NCI-H1417 treated with DMSO at 0.1 percent for 48 hours (cell line): Measurements from ENCODE around the gene CBLN3.
"Not testable (repeated sequence)": the region's sequence is repeated elsewhere in the genome, so short reads cannot be mapped to it uniquely, and the experiment has no call there.

Experiments used
- DNase-seq: peaks from one replicate; lab custom pipeline; 2025; lab: John Stamatoyannopoulos, UW

CBLN3 gene

DNA sequence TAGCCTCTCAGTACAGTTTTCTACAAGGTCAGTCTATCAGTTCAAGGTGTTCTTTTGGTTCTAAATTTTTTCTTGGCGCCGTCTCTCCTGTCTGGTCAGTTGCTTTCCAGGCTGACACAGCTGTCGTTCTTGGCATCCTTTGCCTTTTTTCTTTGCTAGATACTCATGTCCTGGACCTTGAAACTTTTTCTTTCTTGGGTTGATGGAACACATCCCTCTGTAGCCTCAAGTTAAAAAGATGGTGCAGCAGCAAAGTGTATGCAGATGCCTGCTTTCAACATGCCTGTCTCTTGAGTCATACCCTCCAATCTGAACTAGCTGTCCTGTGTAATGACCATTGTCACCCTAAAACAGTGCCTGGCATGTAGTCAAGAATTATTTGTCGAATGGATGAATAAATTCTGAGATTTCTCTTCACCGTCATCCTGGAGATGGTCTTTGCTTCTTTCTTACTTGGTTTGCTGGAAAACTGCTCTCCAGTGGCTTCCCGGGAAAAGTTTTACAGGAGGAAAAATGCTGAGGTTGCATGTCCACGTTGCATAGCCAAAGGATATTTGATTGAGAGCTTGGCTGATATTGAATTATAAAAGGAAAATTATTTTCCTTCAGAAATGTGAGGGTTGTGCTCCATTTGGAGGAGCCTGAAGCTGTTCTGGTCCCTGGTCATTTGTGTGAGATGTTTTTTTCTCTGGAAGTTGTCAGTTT, 26.0 kb downstream of the CBLN3 start:
- no peak for DNase-seq

DNA sequence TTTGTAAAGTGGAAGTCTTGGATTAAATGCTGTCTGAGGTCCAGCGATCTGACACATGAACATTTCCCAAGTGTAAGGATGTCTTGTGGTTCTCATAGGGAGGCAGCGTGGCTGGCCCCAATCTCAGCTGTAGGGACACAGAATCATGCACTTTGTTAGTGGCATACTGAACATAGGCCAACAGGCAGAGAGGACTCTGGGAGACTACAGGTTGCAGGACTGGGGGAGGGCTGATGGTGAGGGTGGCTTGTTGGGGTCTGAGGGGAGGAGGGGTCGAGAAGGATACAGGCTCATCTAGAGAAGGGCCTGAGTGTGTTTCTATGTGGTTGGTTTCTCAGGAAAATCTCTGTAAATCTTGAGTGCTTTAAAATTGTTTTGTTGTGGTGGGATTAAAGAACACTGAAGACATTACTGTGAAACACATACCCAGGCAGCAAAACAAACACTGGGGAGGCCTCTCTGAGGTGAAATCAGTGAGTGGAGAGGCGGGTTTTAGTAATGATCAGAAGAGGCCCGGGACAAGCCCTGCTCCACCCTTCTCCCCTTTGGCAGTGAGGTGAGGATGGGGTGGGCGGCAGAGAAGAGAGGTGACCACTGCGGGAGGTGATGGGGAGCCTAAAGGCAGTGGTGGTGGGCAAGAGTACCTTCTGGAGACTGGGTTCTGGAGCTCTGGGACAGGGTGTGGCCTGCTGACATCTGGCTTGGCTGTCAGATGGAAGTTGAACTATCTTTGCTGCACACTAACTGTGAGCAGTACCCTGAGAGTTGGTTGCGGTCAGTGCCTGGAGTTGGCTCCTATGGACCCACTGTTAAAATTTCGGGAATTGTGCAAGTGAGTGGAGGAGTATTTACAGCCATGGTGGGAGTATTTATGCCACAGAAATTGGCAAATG, 27.4 kb downstream of the CBLN3 start:
- no peak for DNase-seq

DNA sequence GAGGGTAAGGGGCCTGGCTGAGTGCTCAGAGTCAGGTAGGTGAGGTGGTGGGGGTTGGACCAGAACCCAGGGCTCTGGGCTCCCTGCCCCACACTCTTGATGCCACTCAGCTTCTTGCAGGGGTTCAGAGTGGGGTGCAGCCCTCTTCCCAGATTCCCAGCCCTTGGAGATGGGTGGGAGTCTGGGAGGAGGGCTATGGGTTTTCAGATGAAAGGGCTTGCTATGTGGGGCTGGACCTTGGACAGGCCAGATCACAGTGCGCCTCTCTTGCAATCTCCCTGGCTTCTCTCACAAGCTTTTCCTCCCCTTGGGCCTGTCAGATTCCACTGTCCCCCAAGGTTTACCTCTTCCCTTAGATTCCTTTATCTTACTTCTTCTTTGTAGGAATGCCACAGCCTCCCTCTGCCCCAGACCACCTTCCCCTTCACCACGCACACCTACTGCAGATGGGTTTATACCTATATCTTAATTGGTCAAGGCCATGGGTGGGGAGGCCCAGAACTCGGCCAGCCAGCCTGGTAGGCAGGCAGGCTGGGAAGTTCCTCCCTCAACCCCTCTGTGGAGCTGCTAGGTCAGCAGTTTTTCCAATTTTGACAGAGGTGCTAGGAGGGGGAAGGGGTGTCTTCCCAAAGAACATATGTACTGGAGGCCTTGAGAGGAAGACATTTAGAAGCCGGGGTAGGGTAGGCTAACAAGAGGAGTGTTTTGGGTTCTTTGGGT, 29.3 kb downstream of the CBLN3 start:
- no peak for DNase-seq

DNA sequence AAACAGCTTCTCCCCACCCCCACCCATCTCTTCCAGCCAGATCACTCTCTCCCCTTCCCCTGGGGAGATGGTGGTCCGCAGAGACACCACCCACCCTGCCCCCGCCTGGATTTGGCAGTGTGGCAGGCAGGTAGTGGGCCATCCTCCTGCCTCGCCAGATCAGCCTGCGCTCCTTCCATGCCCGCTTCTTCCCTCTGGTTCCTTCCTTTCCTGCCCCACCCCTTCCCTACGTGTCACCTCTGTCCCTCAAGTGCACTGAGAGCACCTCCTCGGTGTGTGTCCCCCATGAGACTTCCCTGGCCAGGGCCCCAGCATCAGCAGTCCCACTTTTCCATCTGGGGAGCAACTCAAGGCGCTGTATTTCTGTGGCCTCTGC, 30.0 kb downstream of the CBLN3 start:
- no peak for DNase-seq

DNA sequence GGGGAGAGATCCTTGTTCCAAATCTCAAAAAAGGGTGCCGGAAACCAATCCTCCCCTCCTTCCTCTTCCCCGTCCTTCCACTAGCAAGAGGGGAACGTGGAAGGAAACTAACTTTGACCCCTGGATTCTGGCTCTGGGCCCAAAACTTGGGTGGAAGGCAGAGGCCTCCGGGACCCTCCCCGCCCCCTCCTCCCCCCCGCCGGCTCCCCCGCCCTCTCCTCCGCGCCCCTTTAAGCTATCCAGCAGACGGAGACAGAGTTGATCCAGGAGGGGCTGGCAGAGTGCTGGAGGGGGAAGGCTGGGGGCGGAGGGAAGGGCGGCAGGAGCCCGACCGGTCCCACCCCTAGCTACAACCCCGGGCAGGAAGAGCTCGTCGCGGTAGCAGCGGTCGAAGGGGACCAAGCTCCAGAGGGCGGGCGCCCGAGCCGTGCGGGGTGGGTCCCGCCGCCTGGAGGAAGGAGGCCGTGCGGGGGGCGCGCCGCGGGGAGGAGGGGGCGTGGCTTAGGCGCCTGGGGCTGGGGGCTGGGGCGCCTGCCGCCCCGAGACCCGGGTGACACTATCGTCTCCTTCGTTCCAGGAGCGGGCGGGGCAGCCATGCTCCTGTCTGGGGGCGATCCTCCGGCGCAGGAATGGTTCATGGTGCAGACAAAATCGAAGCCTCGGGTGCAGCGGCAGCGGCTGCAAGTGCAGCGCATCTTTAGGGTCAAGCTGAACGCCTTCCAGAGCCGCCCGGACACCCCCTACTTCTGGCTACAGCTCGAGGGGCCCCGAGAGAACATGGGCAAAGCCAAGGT, 30.6 kb downstream of the CBLN3 start, which contains the start of gene NYNRIN:
Gene NYNRIN, plus strand, starts transcription at position 351 of the 794 bp plus-strand sequence. Its CDS starts 244 bp downstream, at position 595.
- DNase-seq, result no peak

DNA sequence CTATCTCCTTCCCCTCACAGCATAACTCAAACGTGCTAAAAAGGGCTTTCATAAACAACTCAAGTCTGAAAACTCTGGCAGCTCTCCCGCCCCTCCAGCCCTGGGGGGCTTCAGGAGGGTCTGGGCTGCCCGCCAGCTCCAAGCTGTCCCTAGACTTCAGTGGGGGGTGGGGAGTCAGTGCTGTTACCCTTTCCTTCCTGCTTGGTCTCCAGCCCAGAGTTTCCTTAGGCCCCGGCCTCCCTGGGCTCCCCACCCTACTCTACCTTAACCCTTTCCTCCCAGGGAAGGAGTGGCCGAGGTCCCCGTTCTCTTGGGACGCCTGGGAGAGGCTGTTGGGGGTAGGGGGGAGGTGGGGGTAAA, 31.2 kb downstream of the CBLN3 start:
- no peak for DNase-seq

DNA sequence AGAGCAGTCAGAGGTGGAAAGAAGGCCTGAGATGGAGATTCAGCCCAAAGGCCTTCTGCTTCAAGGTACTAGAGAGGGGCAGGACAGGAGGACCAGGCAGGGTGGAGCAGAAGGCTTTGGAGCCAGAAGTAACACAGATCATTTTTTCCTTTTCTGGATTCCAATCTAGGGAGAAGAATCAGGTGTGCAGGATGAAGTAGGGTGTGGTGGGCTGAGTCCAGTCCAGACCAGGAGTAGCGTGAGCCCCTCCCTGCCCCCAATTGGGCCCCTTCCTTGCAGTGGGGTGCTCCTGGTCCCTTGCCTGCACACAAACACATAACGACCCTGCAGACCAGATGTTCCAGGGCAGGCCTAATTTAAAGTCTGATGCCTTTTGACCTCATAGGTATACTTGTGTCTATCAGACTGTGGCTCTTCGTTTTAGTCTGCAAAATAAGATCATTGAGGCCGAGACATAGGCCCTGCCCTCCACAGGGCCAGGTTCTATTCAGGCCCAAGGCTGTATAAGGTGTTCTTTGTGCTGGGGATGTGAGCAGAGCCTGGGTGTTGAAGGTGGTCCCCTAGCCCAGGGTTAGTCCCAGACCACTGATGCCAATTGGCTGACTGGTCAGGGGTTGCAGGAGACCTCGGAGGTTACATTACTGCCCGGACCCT, 31.7 kb downstream of the CBLN3 start:
- no peak for DNase-seq

DNA sequence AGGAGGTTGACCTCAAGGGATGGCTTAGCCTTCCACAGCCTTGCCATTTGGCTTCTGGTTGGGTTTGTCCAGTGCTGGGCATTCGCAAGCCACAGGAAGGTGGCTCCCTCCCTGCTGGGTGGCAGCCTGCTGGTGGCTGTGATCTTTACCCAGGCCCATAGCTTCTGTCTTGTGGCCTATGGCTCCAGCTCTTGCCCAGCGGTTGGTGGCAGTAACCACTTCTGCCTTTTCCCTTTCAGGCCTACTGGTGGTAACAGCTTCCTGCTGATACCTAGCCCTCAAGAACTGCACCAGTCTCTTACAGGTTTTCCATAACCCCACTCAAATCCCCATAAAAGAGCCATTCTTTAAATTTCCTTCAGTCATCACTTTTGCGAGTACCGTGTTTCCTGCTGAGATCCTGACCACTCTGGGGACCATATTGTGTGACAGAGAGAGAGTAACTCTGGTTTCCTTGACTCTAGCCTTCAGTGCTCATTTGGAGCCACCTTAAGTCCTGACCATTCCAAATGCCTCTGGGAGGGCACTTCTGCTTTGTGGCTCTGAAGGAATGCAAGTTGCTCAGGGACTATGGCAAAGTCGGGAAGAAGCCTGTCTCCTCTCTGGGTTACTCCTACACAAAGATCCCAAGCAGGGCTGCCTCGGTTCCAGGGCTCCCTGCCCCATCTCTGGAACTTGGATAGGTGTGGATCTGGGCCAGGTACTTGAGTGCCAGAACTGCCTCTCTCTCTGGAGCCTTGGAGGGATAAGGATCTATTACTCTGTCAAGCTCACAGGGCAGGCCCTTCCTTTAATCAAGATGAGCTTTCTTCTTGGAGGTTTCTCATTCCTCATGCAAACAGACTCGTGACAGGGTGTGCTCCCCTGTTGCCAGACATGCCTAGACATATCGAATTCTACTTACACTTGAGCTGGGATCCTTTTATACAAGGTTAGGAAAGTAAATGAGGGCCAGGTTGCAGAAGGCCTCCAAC, 33.6 kb downstream of the CBLN3 start:
- no peak for DNase-seq

DNA sequence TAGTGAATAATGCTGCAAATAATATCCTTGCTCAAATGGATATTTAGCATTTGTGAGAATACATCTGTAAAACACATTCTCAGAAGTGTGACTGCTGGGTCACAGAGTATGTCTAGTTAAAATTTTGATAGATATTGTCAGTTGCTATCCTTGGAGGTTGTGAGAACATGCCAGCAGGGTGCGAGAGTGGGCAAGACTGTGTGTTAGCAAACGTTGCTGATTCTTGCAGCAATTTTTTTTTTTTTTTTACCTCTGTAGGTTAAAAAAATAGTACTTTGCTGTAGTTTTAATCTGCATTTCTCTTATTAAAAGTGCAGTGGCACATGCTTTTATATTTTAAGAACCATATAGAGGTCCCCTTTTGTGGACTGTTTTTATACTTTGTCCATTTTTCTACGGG, 35.2 kb downstream of the CBLN3 start:
- no peak for DNase-seq

DNA sequence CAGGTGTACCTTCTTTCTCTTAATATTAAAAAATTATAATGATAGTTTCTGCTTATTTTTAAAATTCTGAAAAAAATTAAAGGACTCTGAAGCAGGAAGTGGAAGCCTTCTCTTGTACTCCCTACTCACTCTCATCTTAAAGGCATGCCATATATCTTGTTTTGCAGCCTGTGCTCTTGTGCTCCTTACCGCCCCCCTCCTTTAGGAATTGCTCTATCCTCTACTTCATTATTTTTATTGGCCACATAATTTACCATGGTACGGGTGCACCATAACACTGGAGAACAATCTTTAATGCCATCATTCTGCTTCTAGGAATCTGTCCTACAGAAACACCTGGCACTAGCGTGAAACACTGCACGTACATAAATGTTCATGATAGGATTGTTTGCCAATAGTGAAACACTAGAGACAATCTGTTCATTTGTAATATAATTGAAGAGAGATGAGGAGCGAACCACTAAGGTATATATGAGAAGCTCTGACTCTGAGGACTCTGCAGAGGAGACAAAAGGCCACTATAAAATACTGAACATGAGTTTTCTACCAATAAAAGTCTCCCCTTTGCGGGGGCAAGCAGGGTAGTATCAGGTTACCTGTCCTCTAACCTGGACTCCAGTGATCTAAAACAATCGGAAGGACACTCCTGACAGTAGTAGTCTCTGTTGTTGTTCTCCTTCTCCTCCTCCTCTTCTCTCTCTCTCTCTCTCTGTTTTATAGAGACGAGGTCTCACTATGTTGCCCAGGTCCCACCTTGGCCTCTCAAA, 37.0 kb downstream of the CBLN3 start:
- DNase-seq, result no peak

DNA sequence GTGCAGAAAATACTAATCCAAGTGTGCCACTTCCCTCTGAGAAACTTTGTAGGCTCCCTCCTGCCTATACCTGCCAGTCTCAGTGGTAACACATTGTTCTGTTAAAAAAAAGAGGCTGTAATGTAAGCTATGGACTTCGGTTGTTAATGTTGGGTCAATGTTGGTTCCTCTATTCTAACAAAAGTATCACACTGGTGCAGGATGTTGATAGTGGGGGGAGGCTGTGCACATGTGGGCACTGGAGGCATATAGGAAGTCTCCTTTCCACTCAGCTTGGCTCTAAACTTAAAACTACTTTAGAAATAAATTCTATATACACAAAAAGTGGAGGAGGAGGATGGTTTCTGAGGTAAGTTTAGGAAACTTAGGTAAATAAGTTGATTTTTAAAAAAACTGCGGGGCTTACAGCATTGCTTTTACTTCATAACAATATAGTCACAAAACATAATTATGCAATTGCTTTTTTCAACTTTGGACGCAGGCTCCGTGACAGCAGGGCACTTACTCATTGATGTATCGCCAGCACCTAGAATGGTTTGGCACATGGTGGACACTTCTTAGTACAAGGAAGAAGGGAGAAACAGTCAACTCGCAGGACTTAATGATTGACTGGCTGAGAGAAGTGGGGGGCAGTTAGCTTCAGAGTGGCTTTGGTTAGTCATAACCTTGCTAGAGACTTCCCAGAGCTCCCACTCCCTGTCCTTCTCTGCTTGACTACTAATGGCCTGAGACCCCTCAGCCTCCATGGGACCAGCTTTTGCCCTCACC, 38.6 kb downstream of the CBLN3 start:
- no peak for DNase-seq

DNA sequence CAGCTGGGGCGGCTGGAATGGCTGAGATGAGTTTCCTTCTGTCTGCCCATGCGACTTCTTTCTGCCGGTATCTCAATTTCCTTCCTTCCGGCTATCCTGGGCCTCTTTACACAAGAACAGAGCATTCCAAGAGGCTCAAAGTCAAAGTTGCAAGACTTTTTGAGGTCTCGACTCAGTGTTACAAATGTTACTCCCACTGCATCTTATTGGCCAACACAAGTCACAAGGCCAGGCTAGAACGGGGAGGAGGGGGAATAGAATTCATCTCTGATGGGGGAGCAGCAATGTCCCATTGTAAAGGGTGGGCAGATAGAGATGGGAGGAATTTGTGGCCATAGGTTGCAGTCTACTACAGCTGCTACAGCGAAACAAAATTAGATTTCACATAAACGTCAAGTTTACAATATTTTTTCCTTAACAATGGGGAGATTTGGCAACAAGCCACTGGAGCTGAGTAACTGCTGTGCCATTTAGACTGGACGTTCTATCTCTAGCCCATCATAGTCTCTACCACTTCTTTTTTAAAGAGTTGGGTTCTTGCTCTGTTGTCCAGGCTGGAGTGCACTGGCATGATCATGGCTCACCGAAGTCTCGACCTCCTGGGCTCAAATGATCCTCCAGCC, 40.1 kb downstream of the CBLN3 start:
- DNase-seq, result no peak

DNA sequence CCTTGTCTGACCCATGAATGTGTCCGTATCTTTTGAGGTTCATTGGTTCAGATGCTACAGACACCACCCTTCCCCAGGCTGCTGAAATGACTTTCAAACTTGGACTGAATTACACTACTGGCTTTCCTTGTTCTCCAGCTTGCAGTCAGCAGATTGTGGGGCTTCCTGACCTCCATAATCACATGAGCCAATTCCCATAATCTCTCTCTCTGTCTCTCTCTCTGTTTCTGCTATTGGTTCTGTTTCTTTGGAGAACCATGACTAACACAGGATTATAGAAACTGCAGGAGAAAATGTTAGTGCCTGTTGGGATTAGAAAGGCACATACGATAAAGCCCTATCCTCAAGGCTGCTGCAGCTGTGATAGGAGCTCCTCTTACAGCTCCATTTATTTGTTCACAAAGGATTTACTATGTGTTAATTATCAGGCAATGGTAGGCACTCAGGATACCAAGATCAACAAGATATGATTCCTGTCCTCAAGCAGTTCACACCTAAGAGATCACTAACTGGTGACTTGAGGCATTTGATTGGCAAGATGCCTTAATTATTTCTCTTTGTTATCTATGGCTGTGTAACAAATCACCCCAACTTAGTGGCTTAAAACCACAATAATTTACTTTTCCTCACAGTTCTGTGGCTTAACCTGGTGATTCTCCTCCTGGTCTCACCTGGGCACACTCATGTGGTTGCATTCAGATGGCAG, 40.8 kb downstream of the CBLN3 start:
- no peak for DNase-seq

DNA sequence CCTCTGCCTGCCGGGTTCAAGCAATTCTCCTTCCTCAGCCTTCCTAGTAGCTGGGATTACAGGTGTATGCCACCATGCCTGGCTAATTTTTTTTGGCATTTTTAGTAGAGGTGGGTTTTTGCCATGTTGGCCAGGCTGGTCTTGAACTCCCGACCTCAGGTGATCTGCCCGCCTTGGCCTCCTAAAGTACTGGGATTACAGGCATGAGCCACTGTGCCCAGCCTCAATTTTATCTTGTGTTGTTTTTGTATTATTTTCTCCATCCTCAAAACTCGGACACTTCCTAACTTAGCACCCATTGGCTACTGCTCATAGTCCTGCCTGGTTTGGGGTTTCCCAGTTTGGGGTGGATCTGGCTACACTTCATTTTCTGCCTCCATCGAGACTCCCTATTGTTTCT, 41.9 kb downstream of the CBLN3 start:
- not testable (repeated sequence) for DNase-seq

DNA sequence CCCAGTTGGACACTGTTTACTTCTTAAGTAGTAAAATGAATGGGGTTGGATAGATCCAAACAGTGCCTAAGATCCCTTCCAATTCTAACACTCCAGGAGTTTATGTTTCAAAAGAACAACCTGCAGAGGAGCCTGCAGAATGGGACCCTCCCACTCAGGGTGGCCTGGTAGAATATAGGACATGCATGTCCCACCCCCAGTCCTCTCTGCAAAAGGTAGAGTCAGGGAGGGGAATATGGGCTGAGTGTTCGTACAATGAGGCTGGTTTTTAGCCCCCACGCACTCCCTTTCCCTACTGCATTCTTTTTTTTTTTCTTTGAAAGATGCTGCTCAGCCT, 42.5 kb downstream of the CBLN3 start:
- DNase-seq, result no peak

DNA sequence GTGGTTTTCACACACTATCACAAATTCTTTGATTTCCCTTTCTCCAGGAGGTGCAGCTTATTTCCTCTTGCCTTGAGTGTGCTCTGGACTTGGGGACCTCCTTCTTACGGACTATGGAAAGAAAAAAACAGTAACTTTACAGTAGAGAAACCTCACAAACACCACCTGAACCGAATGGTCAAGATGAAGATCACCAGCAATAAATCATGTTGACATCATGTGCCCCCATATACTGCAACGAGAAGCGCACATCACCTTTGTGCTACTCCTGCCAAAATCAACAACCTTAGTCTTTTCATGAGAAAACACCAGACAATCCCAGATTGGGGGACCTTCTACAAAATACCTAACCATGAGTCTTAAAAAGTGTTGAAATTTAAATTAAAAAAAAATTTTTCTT, 43.9 kb downstream of the CBLN3 start:
- no peak for DNase-seq

DNA sequence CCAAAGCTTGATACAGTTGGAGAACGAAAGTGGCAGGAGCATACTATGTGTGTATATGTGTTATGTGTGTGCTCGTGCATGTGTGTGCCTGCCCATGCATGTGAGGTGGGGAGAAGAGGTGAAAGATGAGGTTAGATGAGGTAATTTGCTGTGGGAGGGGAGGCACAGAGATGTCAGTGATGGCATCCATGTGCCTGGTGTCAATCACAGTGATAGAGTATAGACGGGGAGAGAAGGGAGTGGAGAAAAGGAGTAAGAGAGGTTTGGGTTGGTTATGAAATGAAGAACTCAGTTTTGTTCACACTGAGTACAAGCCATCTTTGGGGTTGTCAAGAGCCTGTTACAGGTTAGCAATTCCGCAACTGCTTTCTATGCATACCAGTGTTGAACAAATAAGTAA, 45.3 kb downstream of the CBLN3 start:
- DNase-seq, result no peak

DNA sequence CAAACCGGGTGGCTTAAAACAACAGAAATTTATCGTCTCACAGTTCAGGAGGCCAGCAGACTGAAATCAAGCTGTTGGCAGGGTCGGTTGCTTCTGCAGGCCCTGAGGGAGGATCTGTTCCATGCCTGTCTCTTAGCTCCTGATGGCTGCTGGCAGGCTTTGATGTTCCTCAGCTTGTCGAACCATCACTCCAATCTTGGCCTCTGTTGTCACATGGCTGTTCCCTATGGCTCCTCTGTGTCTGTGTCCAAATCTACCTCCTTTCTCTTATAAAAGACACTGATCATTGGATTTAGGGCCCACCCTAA, 47.5 kb downstream of the CBLN3 start:
- DNase-seq, result no peak
